ENCODE measurements around the gene SHROOM1. TPM values are rescaled to one million over a fixed set of nuclear protein-coding genes. Genes with fewer than 3 reads are reported as not detected.
A peak's percentile ranks its signal among the peaks of the same experiment; 100 is the strongest.

The SHROOM1 gene
- total RNA-seq, 1 experiment from 2014 or later, result 22.7 TPM

DNA sequence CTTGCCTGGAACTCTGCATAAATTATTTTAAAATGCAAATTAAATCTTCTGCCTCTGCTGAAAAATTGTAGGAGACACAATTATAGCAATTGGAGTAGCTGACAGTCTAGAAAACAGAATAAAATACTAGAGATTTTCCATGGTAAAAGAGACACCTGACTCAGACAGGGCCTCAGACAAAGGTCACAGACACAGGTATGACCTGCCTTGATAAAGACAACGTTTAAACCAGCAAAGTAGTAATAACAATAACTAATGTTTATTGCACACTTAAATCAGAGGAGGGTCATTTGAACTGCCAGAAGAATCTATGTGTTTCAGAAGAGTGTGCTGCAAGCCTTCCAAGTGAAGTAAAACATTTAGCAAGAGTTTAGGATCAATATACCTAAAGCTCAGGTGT, 13.4 kb downstream of the SHROOM1 start:
- no TSS peak for BruUV-seq (replicated peaks)
- Mint-ChIP-seq H3K36me3 (ENCODE audit: insufficient read depth, unreplicated experiment) (peaks cover 12% of the 10 kb centered on the region), H3K27ac (ENCODE audit: low read depth, unreplicated experiment) (no peak overlapping the region), H3K4me3 (ENCODE audit: unreplicated experiment) (no peak overlapping the region), H3K9me3 (ENCODE audit: unreplicated experiment) (no peaks in the 10 kb centered on the region), H3K27me3 (ENCODE audit: insufficient read depth, unreplicated experiment) (peaks cover 10% of the 10 kb centered on the region), H3K4me1 (ENCODE audit: insufficient read depth, unreplicated experiment) (peaks cover 10% of the 10 kb centered on the region)
- ChIA-PET POLR2A (interaction anchor here (0.6 to 5.8 kb wide), 3 partner anchors 12 to 168 kb away, joined by 3 to 35 read pairs (median 4); partner anchors contain the start of genes KIF3A and SHROOM1), CTCF (interaction anchor here (0.8 to 5.3 kb wide), 9 partner anchors 9 to 430 kb away, joined by 3 to 50 read pairs (median 3); partner anchors contain the start of genes KIF3A, SHROOM1 and UQCRQ)
- DNase-seq (ENCODE audit: unreplicated experiment), result no peak
- TF ChIP-seq CTCF (IDR thresholded peaks at IDR 0.05; ENCODE audit: unreplicated experiment), result no peak
- intact Hi-C loops (cut with micrococcal nuclease), result no loop called here

DNA sequence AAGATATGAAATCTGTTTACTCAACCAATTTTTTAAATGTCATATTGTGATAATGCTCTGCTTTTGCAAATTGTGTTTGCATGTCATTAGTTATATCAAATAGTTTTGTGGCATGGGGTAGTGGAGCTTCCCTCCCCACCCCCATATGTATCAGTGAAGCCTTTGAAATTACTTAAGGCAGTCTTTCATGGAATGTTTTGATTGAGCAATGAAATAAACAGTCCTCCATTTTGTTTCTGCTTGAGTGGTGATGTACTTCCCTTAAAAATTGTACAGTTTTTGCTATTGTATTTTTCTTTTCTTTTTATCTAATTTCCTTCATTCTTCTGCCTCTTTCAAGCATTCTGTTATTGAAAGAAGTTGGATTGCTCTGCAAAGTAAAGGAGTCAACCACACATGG, 13.9 kb downstream of the SHROOM1 start:
- Mint-ChIP-seq H3K27ac (ENCODE audit: low read depth, unreplicated experiment) (no peak overlapping the region), H3K9me3 (ENCODE audit: unreplicated experiment) (no peaks in the 10 kb centered on the region), H3K27me3 (ENCODE audit: insufficient read depth, unreplicated experiment) (peaks cover 15% of the 10 kb centered on the region), H3K36me3 (ENCODE audit: insufficient read depth, unreplicated experiment) (peaks cover 12% of the 10 kb centered on the region), H3K4me1 (ENCODE audit: insufficient read depth, unreplicated experiment) (peaks cover 10% of the 10 kb centered on the region), H3K4me3 (ENCODE audit: unreplicated experiment) (no peak overlapping the region)
- BruUV-seq (replicated peaks), result no TSS peak
- ChIA-PET POLR2A (interaction anchor here (0.6 to 5.8 kb wide), 3 partner anchors 12 to 168 kb away, joined by 3 to 35 read pairs (median 4); partner anchors contain the start of genes KIF3A and SHROOM1), CTCF (interaction anchor here (1.0 to 1.3 kb wide), 3 partner anchors 9 to 430 kb away, joined by 3 to 4 read pairs (median 3); no protein-coding TSS in a partner anchor)
- TF ChIP-seq CTCF (IDR thresholded peaks at IDR 0.05; ENCODE audit: unreplicated experiment), result no peak
- DNase-seq (ENCODE audit: unreplicated experiment), result no peak
- intact Hi-C loops (cut with micrococcal nuclease), result no loop called here

DNA sequence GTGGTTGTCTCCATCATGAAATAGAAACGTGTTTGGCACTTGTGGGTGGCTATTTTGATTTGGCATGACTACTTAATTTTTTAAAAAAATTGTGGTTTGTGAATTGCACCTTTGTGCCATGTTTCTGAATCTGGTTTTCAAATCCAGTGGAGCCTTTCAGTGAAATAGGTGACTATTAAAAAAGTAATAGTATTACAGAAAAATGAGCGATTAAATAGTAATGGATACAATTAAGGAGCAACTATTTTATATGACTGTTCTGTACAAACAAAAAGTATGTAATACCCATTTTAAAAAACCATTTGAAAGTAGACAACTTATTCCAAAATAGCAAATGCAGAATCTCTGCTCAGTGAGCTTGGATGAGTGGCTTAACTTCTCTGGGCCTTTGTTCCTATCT, 14.4 kb downstream of the SHROOM1 start:
- Mint-ChIP-seq H3K9me3 (ENCODE audit: unreplicated experiment) (no peaks in the 10 kb centered on the region), H3K4me3 (ENCODE audit: unreplicated experiment) (no peak overlapping the region), H3K27ac (ENCODE audit: low read depth, unreplicated experiment) (no peak overlapping the region), H3K36me3 (ENCODE audit: insufficient read depth, unreplicated experiment) (peaks cover 12% of the 10 kb centered on the region), H3K27me3 (ENCODE audit: insufficient read depth, unreplicated experiment) (peaks cover 19% of the 10 kb centered on the region), H3K4me1 (ENCODE audit: insufficient read depth, unreplicated experiment) (peaks cover 10% of the 10 kb centered on the region)
- CTCF ChIA-PET, result interaction anchor here (1.6 kb wide), 1 partner anchor 13 kb away, joined by 11 read pairs; no protein-coding TSS in a partner anchor
- no TSS peak for BruUV-seq (replicated peaks)
- POLR2A ChIA-PET, result interaction anchor here (0.9 to 5.8 kb wide), 3 partner anchors 13 to 78 kb away, joined by 3 to 35 read pairs (median 4); partner anchors contain the start of genes KIF3A and SHROOM1
- no peak for DNase-seq (ENCODE audit: unreplicated experiment)
- intact Hi-C loops (cut with micrococcal nuclease), result no loop called here
- TF ChIP-seq CTCF (IDR thresholded peaks at IDR 0.05; ENCODE audit: unreplicated experiment), result no peak

- BruUV-seq (replicated peaks), result no TSS peak
- peak overlapping the region; percentile 43 for H3K4me3 Mint-ChIP-seq (ENCODE audit: unreplicated experiment)
- peaks cover 26% of the 10 kb centered on the region for H3K27me3 Mint-ChIP-seq (ENCODE audit: insufficient read depth, unreplicated experiment)
These were observed 15.0 kb downstream of the SHROOM1 start for GRCh38 chr5:132815454-132815853.

More at GRCh38 chr5:132815454-132815853, 15.0 kb downstream of the SHROOM1 start:
- ChIA-PET CTCF (interaction anchor here (0.7 to 1.6 kb wide), 3 partner anchors 14 to 289 kb away, joined by 4 to 11 read pairs (median 4); no protein-coding TSS in a partner anchor), POLR2A (interaction anchor here (0.6 to 1.3 kb wide), 4 partner anchors 15 to 58 kb away, joined by 3 to 5 read pairs (median 3); partner anchors contain the start of genes GDF9 and UQCRQ)
- H3K27ac Mint-ChIP-seq (ENCODE audit: low read depth, unreplicated experiment), result no peak overlapping the region
- H3K36me3 Mint-ChIP-seq (ENCODE audit: insufficient read depth, unreplicated experiment), result peaks cover 12% of the 10 kb centered on the region
- peaks cover 10% of the 10 kb centered on the region for H3K4me1 Mint-ChIP-seq (ENCODE audit: insufficient read depth, unreplicated experiment)
- no peaks in the 10 kb centered on the region for H3K9me3 Mint-ChIP-seq (ENCODE audit: unreplicated experiment)
- peak; percentile 35 for DNase-seq (ENCODE audit: unreplicated experiment)
- no peak for TF ChIP-seq CTCF (IDR thresholded peaks at IDR 0.05; ENCODE audit: unreplicated experiment)
- intact Hi-C loops (cut with micrococcal nuclease), result no loop called here
